CD4-positive, alpha-beta T cell treated with Interleukin-4 for 4 hours (primary cell): ENCODE data around the gene ZNF723.
"Not testable (repeated sequence)": the region's sequence is repeated elsewhere in the genome, so short reads cannot be mapped to it uniquely, and the experiment has no call there.

Source experiments
- DNase-seq: peaks from one replicate; pipeline ENCODE4 v3.0.0-alpha.2; 2020

The ZNF723 gene

DNA sequence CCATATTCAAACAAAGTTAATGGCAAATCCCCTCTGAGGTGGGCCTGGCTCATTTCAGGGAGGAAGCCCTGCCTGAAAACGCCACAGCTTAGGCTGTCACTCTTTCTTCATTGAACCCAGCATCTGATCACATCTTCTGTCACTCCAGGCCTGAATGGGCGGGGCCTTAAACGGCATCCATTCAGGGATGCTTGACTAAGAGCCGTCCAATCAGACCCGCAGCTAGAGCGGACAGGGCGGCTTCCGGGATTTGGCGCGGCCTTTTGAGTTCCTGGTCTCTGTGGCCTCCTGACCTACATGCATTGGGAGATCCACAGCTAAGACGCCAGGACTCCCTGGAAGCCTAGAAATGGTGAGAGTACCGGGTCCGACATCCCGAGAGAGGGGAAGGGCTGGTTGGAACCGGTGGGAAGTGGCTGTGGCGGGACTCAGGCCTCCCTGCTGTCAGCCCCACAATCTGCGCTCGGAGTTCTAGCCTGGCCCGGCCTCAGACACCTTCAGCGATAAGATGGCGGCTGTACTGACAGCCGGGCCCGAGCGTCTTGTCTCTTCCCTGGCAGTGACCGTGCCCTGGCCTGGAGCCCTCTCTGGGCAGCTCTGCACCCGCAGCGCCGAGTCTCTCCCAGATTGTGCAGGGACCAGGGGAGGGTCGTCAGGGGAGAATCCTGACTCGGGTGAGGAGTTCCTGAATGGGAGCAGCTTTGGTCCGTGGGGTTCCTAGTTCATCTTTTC, at the start of gene ZNF723:
ZNF723 (plus strand) TSS at position 261 of the 732 bp plus-strand sequence; CDS start at position 350, 89 bp downstream.
- no peak for DNase-seq

DNA sequence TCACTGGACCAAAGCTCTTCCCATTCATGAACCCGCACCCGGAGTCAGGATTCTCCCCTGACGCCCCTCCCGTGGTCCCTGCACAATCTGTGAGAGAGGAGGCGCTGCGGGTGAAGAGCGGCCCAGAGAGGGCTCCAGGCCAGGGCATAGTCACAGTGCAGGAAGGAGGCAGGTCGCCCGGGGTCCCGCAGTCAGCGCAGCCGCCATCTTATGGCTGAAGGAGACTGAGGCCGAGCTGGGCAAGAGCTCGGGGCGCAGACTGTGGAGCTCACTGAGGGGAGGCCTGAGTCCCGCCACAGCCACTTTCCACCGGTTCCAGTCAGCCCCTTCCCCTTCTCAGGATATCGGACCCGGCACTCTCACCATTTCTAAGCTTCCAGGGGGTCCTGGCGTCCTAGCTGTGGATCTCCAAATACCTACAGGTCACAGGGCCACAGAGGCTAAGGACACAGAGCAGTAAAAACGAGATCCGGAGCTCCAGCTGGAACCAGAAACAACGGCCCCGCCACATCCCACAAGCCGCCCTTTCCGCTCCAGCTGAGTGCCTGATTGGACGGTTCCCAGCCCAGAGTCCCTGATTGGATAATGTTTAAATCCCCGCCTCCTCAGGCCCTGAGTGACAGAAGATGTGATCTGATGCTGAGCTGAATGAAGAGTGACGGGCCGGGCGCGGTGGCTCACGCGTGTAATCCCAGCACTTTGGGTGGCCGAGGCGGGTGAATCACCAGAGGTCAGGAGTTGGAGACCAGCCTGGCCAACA, 48.3 kb upstream of the ZNF723 start, which contains the start of gene ZNF99:
ZNF99 (minus strand) TSS at position 501 of the 760 bp plus-strand sequence; CDS start at position 366, 135 bp downstream.
- DNase-seq: peak; percentile 1

DNA sequence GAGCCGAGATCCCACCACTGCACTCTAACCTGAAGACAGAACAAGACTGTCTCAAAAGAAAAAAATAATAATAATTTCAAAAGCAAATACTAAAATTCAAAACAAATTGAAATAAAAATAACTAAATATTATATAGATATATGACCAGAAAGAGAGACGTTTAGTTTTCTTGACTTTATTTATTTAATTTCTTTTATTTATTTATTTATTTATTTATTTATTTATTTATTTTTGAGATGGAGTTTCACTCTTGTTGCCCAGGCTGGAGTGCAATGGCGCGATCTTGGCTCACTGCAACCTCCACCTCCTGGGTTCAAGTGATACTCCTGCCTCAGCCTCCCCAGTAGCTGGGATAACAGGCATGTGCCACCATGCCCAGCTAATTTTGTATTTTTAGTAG, 39.2 kb upstream of the ZNF723 start:
- not testable (repeated sequence) for DNase-seq

DNA sequence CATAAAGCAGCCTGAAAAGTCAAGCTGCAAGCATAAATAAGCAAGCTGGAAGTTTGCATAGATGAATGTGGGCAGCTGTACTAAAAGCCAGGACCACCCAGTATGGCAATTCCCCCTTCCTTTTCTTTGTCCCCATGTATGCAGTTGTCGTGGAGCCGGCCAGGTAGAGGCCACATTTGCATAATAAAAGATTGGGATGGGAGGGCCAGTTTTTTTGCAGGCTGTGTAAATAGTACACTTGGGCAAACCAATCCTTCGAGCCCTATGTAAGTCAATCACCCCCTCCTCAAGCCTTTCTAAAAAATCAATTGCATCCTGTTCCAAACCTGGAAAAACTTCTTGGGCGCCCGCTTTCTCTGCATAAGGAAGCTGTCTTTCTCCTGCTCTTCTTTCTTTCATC, 35.1 kb upstream of the ZNF723 start:
- no peak for DNase-seq

DNA sequence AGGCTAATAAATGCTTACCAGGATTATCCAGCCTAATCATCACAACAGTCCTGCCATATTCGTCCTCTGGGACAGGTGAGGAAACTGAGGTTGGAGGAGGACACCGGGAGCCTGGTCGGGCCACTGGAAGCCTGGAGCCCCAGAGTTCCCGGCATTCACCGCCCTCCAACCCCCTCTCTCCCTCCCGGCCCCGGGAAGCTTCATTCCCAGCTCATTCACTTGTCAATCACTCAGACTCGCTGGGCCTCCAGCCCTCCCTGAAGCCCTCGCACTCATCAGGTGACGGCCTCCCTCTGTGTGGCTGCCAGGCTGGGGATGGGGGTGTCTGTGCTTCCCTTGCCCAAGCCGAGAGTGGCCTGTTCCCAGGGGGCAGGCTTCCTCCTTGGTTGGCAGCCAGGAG, 25.7 kb upstream of the ZNF723 start:
- DNase-seq: no peak

DNA sequence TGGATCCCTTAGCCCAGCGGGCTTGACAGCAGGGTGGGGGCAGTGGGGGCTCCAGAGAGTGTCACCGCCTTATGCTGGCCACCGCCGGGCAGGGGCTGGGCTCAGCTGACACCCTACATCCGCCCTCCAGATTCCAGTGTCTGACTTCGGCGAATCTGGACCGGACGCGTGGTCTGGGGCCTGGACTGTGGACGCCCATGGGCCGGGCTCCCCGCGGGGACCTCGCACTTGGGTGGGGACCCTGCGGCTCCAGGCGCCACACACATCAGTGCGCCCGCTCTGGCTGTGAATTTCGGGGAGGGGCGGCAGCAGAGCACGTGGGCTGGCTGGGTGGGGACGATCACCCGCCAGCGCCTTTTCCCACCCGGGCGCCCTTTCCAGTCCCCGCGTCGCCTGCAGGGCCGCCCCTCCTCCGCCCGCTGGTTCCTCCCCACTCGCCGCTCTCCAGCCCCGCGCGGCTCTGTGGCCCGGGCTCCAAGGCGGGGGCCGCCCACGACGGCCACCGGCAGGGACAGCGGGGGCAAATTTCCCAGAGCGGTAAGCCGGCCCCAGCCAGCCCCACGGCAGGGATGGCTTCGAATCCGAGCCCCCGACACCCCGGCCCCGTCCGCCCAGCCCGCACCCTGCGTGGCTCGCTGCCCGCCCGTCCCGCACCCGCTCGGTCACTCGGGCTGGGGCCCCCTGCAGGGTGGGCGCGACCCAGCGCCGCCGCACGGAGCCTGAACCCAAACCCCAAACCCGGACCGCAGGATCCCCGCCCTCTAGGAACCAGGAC, 24.8 kb upstream of the ZNF723 start:
- DNase-seq: no peak

DNA sequence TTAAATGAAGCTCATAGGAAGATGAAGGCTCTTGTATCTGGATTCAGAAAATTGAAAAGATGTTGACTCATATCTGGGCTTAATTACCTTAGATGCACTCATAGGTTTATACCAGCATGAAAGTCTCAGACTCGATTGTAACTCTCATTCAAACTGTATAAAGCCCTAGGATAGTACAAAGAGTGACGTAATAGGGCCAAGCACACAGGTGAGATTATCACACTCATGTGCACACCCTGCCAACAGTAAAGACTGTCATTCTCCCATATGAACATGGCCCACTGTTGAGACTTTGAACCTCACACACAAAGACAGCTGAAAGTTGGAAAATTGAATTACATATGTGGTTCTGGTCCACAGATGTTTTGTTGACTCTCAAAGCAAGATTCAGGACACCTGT, 18.0 kb upstream of the ZNF723 start:
- DNase-seq: no peak

DNA sequence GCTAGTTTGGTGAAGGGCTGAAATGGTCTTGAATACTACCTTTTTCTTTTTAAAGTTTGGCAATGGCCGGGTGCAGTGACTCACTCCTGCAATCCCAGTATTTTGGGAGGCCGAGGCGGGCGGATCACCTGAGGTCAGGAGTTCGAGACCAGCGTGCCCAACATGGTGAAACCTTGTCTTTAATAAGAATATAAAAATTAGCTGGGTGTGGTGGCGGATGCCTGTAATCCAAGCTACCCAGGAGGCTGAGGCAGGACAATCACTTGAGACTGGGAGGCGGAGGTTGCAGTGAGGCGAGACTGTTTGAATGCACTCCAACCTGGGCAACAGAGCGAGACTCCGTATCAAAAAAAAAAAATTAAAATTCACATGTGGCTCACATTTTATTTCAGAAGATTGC, 880 bp upstream of the ZNF723 start:
- DNase-seq: no peak

DNA sequence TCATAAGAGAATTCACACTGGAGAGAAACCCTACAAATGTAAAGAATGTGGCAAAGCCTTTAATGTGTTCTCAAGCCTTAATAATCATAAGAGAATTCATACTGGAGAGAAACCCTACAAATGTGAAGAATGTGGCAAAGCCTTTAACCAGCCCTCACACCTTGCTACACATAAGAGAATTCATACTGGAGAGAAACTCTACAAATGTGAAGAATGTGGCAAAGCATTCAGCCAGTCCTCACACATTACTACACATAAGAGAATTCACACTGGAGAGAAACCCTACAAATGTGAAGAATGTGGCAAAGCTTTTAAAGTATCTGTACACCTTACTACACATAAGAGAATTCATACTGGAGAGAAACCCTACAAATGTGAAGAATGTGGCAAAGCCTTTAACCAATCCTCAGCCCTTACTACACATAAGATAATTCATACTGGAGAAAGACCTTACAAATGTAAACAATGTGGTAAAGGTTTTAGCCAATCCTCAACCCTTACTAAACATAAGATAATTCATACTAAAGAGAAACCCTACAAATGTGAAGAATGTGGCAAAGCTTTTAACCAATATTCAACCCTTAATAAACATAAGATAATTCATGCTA, 25.7 kb downstream of the ZNF723 start:
- not testable (repeated sequence) for DNase-seq

DNA sequence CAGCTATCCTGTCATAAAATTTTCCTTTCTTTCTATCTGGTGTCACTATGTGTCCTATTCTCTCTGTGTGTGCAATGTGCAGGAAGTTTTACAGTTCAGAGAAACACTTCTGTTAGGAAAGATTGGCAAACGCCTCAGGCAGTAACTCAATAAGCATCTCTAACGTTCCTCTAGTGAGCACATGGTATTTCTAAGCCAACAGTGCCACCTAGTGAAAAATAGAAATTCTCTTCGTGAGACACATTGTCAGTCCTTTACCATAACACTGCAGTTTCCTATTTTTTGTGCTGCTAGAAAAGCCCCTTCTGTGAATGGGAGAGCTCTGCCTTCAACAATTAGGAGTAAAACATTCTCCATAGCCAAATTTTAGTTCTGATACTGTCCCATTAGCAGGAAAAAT, 50.7 kb downstream of the ZNF723 start:
- DNase-seq: no peak

DNA sequence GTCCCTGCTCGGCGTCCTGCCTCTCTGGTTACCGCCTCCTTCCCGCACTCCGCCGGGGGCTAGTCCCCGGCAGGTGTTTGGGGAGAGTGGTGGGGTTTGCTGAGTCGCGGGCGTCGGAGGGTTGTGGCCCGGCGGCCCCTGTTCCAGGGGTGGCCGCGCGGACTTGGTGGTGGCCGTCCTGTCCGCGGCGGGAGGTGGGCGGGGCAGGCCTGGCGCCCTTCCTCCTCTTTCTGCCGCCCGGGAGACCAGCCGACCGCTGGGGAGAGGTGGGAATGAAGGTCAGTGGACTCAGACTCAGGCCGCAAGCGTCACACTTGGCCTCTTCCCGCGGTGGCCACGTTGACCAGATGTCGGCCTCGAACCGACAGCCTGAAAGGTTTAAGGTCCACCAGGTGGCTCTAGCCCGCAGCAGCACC, 61.8 kb downstream of the ZNF723 start:
- DNase-seq: no peak

DNA sequence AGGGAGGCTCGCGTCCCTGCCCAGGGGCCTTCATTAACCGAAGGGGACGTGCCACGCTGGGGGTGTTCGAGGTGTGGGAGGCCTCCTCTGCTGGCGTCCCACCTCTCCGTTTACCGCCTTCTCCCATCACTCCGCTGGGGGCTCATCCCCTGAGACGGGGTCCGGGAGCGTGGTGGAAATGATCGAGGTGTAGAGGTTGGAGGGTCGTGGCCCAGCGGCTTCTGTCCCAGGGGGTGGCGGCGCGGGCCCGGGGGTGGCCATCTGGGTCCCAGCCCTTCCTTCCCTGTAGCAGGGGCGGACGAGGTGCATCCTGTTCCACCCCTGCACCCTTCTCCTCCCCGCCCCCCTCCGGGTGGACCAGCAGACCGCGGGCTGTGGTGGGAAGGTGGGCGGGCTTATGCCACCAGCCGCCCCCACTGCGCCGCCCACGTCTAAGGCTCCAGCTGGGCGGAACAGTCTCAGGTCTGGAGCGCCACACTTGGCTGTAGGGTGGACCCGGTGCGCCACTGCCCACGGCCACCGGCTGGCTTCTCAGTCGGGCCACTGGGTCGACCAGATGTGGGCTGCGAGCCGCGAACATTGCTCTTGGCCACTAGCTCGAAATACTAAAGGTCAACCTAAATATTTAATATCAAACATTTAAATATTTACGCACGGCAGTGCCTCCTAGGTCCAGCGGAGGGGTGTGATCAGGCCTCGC, 69.5 kb downstream of the ZNF723 start:
- DNase-seq: no peak
